ENCODE measurements around the gene NTN3.

Gene NTN3

GRCh38 chr16:2425008-2425518 lies 46.0 kb upstream of the NTN3 start:
- Histone ChIP-seq H3K9me3 (ENCODE audit: insufficient read depth, low read depth, low read length) (no peaks in the 10 kb centered on the region), H3K79me2 (ENCODE audit: insufficient read depth, low read length) (peaks cover 15% of the 10 kb centered on the region), H3K4me3 (ENCODE audit: low read length, poor library complexity, severe bottlenecking) (no peak overlapping the region), H3K27me3 (ENCODE audit: insufficient read depth, low read length, poor library complexity, severe bottlenecking) (no peaks in the 10 kb centered on the region), H3F3A (ENCODE audit: low read depth) (no peaks in the 10 kb centered on the region), H3K4me1 (ENCODE audit: insufficient read depth, low read length, poor library complexity, severe bottlenecking) (peaks cover 9% of the 10 kb centered on the region), H3K36me3 (ENCODE audit: insufficient read depth, low read length) (no peaks in the 10 kb centered on the region), H3K9me2 (replicated peaks; ENCODE audit: low read depth, low read length) (no peaks in the 10 kb centered on the region), H4K20me1 (ENCODE audit: insufficient read depth, low read length, poor library complexity, severe bottlenecking) (peaks cover 3% of the 10 kb centered on the region), H3K9ac (ENCODE audit: low read depth, low read length, poor library complexity, severe bottlenecking) (no peak overlapping the region), H2AFZ (ENCODE audit: low read length) (no peak overlapping the region), H3K4me2 (ENCODE audit: low read depth, low read length, poor library complexity, severe bottlenecking) (no peak overlapping the region)
- TF ChIP-seq CTCF (conservative IDR thresholded peaks at IDR 0.05; ENCODE audit: low read length) = no peak

DNA sequence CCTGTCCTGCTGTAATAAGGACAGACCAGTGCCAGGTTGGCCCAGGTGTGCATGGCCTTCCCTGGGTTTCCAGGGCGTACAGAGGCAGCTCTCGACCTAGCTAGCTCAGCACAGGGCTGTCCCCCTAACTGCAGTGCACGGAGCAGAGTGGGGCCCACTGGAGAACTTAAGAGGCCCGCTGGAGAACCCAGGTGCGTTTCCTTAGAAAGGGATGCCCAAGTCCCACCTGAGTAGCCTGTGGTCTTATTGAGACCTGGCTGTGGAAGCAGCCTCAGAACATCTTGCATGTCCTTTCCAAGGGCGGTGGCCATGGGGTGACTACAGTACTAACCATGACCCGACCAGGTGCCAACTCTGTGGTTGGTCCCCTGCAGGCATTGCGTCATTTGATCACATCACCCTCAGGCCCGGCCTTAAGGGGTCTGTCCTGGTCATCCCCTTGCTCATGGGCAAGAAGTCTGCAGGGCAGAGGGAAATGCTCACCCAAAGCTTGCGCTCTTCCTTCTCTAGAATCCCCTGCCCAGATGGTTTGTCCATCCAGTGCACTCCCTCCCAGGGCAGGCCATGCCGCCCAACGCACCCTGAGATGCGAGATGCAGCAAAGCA lies 45.2 kb upstream of the NTN3 start:
- H2AFZ ChIP-seq (ENCODE audit: low read length) = no peak overlapping the region
- no peak overlapping the region for H3K4me2 ChIP-seq (ENCODE audit: low read depth, low read length, poor library complexity, severe bottlenecking)
- TF ChIP-seq EZH2phosphoT487 (IDR thresholded peaks at IDR 0.05; ENCODE audit: borderline replicate concordance) (no peak), CTCF (conservative IDR thresholded peaks at IDR 0.05; ENCODE audit: low read length) (no peak)
- H3K27me3 ChIP-seq (ENCODE audit: insufficient read depth, low read length, poor library complexity, severe bottlenecking) = no peaks in the 10 kb centered on the region
- H3K79me2 ChIP-seq (ENCODE audit: insufficient read depth, low read length) = peaks cover 24% of the 10 kb centered on the region
- no peak overlapping the region for H3K9ac ChIP-seq (ENCODE audit: low read depth, low read length, poor library complexity, severe bottlenecking)
- H3K4me1 ChIP-seq (ENCODE audit: insufficient read depth, low read length, poor library complexity, severe bottlenecking) = peaks cover 13% of the 10 kb centered on the region
- no peaks in the 10 kb centered on the region for H3K9me3 ChIP-seq (ENCODE audit: insufficient read depth, low read depth, low read length)
- peaks cover 9% of the 10 kb centered on the region for H4K20me1 ChIP-seq (ENCODE audit: insufficient read depth, low read length, poor library complexity, severe bottlenecking)
- H3F3A ChIP-seq (ENCODE audit: low read depth) = no peaks in the 10 kb centered on the region
- no peak overlapping the region for H3K4me3 ChIP-seq (ENCODE audit: low read length, poor library complexity, severe bottlenecking)
- no peaks in the 10 kb centered on the region for H3K9me2 ChIP-seq (replicated peaks; ENCODE audit: low read depth, low read length)
- no peaks in the 10 kb centered on the region for H3K36me3 ChIP-seq (ENCODE audit: insufficient read depth, low read length)

DNA sequence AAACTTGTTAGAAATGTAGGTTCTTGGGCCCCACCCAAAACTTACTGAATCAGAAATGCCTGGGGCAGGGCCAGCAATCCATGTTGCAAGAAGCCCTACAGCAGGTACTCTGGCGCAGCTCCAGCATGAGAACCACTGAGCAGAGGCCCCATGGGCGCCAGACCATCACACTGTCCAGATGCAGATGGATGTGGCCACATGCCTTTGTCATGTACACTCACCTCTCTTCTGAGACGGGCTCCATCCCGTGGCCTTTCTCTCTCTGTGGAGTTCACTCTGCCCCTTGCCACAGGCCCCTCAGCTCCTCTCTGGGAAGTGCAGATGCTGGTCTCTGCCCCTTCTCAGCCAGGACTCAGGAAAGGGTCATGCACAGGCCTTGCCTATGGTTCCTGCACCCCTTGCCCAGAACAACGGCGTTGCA lies 44.1 kb upstream of the NTN3 start:
- Histone ChIP-seq H4K20me1 (ENCODE audit: insufficient read depth, low read length, poor library complexity, severe bottlenecking) (peaks cover 10% of the 10 kb centered on the region), H3K9ac (ENCODE audit: low read depth, low read length, poor library complexity, severe bottlenecking) (peak overlapping the region; percentile 79), H3K36me3 (ENCODE audit: insufficient read depth, low read length) (no peaks in the 10 kb centered on the region), H3K4me2 (ENCODE audit: low read depth, low read length, poor library complexity, severe bottlenecking) (peak overlapping the region; percentile 70), H3K79me2 (ENCODE audit: insufficient read depth, low read length) (peaks cover 34% of the 10 kb centered on the region), H3K4me1 (ENCODE audit: insufficient read depth, low read length, poor library complexity, severe bottlenecking) (peaks cover 17% of the 10 kb centered on the region), H3K27me3 (ENCODE audit: insufficient read depth, low read length, poor library complexity, severe bottlenecking) (no peaks in the 10 kb centered on the region), H3K4me3 (ENCODE audit: low read length, poor library complexity, severe bottlenecking) (no peak overlapping the region), H3K9me3 (ENCODE audit: insufficient read depth, low read depth, low read length) (no peaks in the 10 kb centered on the region), H3F3A (ENCODE audit: low read depth) (no peaks in the 10 kb centered on the region), H3K9me2 (replicated peaks; ENCODE audit: low read depth, low read length) (no peaks in the 10 kb centered on the region), H2AFZ (ENCODE audit: low read length) (no peak overlapping the region)
- TF ChIP-seq EZH2phosphoT487 (IDR thresholded peaks at IDR 0.05; ENCODE audit: borderline replicate concordance) = no peak
- no peak for TF ChIP-seq CTCF (conservative IDR thresholded peaks at IDR 0.05; ENCODE audit: low read length)

Data from Loucy (cell line).